WTC11 (cell line): ENCODE measurements around the gene GSN. TPM values are rescaled to one million over a fixed set of nuclear protein-coding genes. Genes with fewer than 3 reads are reported as not detected.

ENCODE experiments used
- ATAC-seq: fragments of 200-7000 bp; cut with Tn5 transposase; 2 replicates; pipeline ENCODE4 v1.10.0; 2021; ENCODE audit warnings: mild to moderate bottlenecking, moderate library complexity
- CTCF ChIA-PET: fragments of 300-600 bp; sonication (Branson Sonifier 250); formaldehyde crosslinking; loops from one replicate; lab custom pipeline; 2021; ENCODE audit warnings: antibody characterized with exemption; lab: Charles Lee
- POLR2A ChIA-PET: fragments of 350-600 bp; sonication (Branson Sonifier 250); formaldehyde crosslinking; loops from one replicate; lab custom pipeline; 2021; ENCODE audit warnings: antibody characterized with exemption; lab: Charles Lee
- DNase-seq: peaks from one replicate; pipeline ENCODE4 v3.0.0; 2021; ENCODE audit warnings: low spot score
- H3K27ac Mint-ChIP-seq: 2 replicates; pipeline ENCODE4 v1.8.0; 2021; ENCODE audit warnings: mixed read lengths
- H3K27me3 Mint-ChIP-seq: 2 replicates; pipeline ENCODE4 v1.8.0; 2021; ENCODE audit warnings: low read depth, mild to moderate bottlenecking, moderate library complexity, mixed read lengths
- H3K36me3 Mint-ChIP-seq: 2 replicates; pipeline ENCODE4 v1.8.0; 2021; ENCODE audit warnings: mixed read lengths
- H3K4me1 Mint-ChIP-seq: 2 replicates; pipeline ENCODE4 v1.8.0; 2022; ENCODE audit warnings: mixed read lengths
- H3K4me3 Mint-ChIP-seq: 2 replicates; pipeline ENCODE4 v1.8.0; 2021; ENCODE audit warnings: mild to moderate bottlenecking, moderate library complexity, mixed read lengths
- H3K9me3 Mint-ChIP-seq: 2 replicates; pipeline ENCODE4 v1.8.0; 2021; ENCODE audit warnings: mixed read lengths
- ATF6 ChIP-seq: sonication (generic); formaldehyde crosslinking; IDR thresholded peaks from 2 replicates; pipeline ENCODE4 v1.8.1; 2023; ENCODE audit warnings: mild to moderate bottlenecking, missing genetic modification reagents
- CREM ChIP-seq: sonication (generic); formaldehyde crosslinking; IDR thresholded peaks from 2 replicates; pipeline ENCODE4 v1.8.1; 2022; ENCODE audit warnings: mild to moderate bottlenecking, missing genetic modification reagents, moderate library complexity
- ETV6 ChIP-seq: sonication (generic); formaldehyde crosslinking; IDR thresholded peaks from 2 replicates; pipeline ENCODE4 v1.8.1; 2022; ENCODE audit warnings: mild to moderate bottlenecking, missing genetic modification reagents
- GRHL2 ChIP-seq: fragments of 250-450 bp; sonication (Bioruptor Pico); IDR thresholded peaks from 2 replicates; pipeline ENCODE4 v1.8.0; 2022; ENCODE audit warnings: mild to moderate bottlenecking, moderate library complexity; ENCODE audit not compliant: insufficient replicate concordance, severe bottlenecking
- JUN ChIP-seq: sonication (generic); formaldehyde crosslinking; IDR thresholded peaks from 2 replicates; pipeline ENCODE4 v1.8.0; 2023; ENCODE audit warnings: mild to moderate bottlenecking, missing genetic modification reagents
- NFATC4 ChIP-seq: fragments of 250-450 bp; sonication (Bioruptor Pico); IDR thresholded peaks from 2 replicates; pipeline ENCODE4 v1.9.0; 2021; ENCODE audit warnings: mild to moderate bottlenecking
- OVOL2 ChIP-seq: fragments of 250-450 bp; sonication (Bioruptor Pico); IDR thresholded peaks from 2 replicates; pipeline ENCODE4 v1.9.0; 2021; ENCODE audit warnings: mild to moderate bottlenecking, borderline replicate concordance
- PREB ChIP-seq: sonication (generic); formaldehyde crosslinking; IDR thresholded peaks from 2 replicates; pipeline ENCODE4 v1.8.1; 2022; ENCODE audit warnings: mild to moderate bottlenecking, missing genetic modification reagents, moderate library complexity, borderline replicate concordance
- SMAD3 ChIP-seq: sonication (generic); formaldehyde crosslinking; IDR thresholded peaks from 2 replicates; pipeline ENCODE4 v1.8.0; 2022; ENCODE audit warnings: missing genetic modification reagents, mild to moderate bottlenecking, borderline replicate concordance
- SP1 ChIP-seq: sonication (generic); formaldehyde crosslinking; conservative IDR thresholded peaks from 2 replicates; pipeline ENCODE4 v1.8.1; 2022; ENCODE audit warnings: missing genetic modification reagents
- TEAD1 ChIP-seq: sonication (generic); formaldehyde crosslinking; IDR thresholded peaks from 2 replicates; pipeline ENCODE4 v1.8.0; 2022; ENCODE audit warnings: mild to moderate bottlenecking, missing genetic modification reagents
- ZBTB21 ChIP-seq: sonication (generic); formaldehyde crosslinking; IDR thresholded peaks from 2 replicates; pipeline ENCODE4 v1.8.1; 2023; ENCODE audit warnings: mild to moderate bottlenecking, missing genetic modification reagents, borderline replicate concordance
- ZNF219 ChIP-seq: sonication (generic); formaldehyde crosslinking; IDR thresholded peaks from 2 replicates; pipeline ENCODE4 v1.8.0; 2023; ENCODE audit warnings: missing genetic modification reagents, mild to moderate bottlenecking, borderline replicate concordance
- ZNF416 ChIP-seq: fragments of 250-450 bp; sonication (Bioruptor Pico); IDR thresholded peaks from 2 replicates; pipeline ENCODE4 v1.9.0; 2021; ENCODE audit warnings: mild to moderate bottlenecking, inconsistent platforms
- ZSCAN18 ChIP-seq: fragments of 250-450 bp; sonication (Bioruptor Pico); IDR thresholded peaks from 2 replicates; pipeline ENCODE4 v2.1.2; 2022; ENCODE audit warnings: mild to moderate bottlenecking, moderate library complexity
- total RNA-seq: library from RNA; stranded (reverse); gene quantifications from 3 replicates; pipeline ENCODE4 v1.2.3, GENCODE V29; 2021
- TF ChIP-seq, protein P1 (sequence below): fragments of 250-450 bp; sonication (Bioruptor Pico); IDR thresholded peaks from 2 replicates; pipeline ENCODE4 v1.9.0; 2021; ENCODE audit warnings: mild to moderate bottlenecking, borderline replicate concordance
- TF ChIP-seq, protein P2 (sequence below): fragments of 250-450 bp; sonication (Bioruptor Pico); IDR thresholded peaks from 2 replicates; pipeline ENCODE4 v1.9.0; 2021; ENCODE audit warnings: moderate library complexity, mild to moderate bottlenecking, inconsistent platforms, borderline replicate concordance
- TF ChIP-seq, protein P3 (sequence below): sonication (generic); formaldehyde crosslinking; IDR thresholded peaks from 2 replicates; pipeline ENCODE4 v1.8.1; 2022; ENCODE audit warnings: low read depth, missing genetic modification reagents, borderline replicate concordance

GSN gene
- total RNA-seq, 1 experiment from 2014 or later = 47.0 TPM

GRCh38 chr9:121279776-121280388, 11.9 kb downstream of the GSN start:
- POLR2A ChIA-PET = no interaction called here
- no peak overlapping the region for H3K27ac Mint-ChIP-seq
- H3K4me1 Mint-ChIP-seq = peaks cover 22% of the 10 kb centered on the region
- H3K27me3 Mint-ChIP-seq = peaks cover 64% of the 10 kb centered on the region
- no peak for DNase-seq
- TF ChIP-seq OVOL2 (CRISPR knock-in tag) (no peak), ZNF219 (no peak), NFATC4 (CRISPR knock-in tag) (no peak), PREB (no peak), TEAD1 (CRISPR knock-in tag) (no peak), ZNF416 (CRISPR knock-in tag) (no peak), GRHL2 (CRISPR knock-in tag) (no peak), JUN (no peak), ETV6 (CRISPR knock-in tag) (no peak), ATF6 (no peak), CREM (CRISPR knock-in tag) (no peak), SP1 (CRISPR knock-in tag) (no peak), ZBTB21 (CRISPR knock-in tag) (no peak), ZSCAN18 (CRISPR knock-in tag) (no peak), SMAD3 (CRISPR knock-in tag) (no peak)
- TF ChIP-seq, protein P1, sequence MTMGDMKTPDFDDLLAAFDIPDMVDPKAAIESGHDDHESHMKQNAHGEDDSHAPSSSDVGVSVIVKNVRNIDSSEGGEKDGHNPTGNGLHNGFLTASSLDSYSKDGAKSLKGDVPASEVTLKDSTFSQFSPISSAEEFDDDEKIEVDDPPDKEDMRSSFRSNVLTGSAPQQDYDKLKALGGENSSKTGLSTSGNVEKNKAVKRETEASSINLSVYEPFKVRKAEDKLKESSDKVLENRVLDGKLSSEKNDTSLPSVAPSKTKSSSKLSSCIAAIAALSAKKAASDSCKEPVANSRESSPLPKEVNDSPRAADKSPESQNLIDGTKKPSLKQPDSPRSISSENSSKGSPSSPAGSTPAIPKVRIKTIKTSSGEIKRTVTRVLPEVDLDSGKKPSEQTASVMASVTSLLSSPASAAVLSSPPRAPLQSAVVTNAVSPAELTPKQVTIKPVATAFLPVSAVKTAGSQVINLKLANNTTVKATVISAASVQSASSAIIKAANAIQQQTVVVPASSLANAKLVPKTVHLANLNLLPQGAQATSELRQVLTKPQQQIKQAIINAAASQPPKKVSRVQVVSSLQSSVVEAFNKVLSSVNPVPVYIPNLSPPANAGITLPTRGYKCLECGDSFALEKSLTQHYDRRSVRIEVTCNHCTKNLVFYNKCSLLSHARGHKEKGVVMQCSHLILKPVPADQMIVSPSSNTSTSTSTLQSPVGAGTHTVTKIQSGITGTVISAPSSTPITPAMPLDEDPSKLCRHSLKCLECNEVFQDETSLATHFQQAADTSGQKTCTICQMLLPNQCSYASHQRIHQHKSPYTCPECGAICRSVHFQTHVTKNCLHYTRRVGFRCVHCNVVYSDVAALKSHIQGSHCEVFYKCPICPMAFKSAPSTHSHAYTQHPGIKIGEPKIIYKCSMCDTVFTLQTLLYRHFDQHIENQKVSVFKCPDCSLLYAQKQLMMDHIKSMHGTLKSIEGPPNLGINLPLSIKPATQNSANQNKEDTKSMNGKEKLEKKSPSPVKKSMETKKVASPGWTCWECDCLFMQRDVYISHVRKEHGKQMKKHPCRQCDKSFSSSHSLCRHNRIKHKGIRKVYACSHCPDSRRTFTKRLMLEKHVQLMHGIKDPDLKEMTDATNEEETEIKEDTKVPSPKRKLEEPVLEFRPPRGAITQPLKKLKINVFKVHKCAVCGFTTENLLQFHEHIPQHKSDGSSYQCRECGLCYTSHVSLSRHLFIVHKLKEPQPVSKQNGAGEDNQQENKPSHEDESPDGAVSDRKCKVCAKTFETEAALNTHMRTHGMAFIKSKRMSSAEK = no peak
- TF ChIP-seq, protein P2, sequence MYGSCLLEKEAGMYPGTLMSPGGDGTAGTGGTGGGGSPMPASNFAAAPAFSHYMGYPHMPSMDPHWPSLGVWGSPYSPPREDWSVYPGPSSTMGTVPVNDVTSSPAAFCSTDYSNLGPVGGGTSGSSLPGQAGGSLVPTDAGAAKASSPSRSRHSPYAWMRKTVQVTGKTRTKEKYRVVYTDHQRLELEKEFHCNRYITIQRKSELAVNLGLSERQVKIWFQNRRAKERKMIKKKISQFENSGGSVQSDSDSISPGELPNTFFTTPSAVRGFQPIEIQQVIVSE (CRISPR knock-in tag) = no peak
- TF ChIP-seq, protein P3, sequence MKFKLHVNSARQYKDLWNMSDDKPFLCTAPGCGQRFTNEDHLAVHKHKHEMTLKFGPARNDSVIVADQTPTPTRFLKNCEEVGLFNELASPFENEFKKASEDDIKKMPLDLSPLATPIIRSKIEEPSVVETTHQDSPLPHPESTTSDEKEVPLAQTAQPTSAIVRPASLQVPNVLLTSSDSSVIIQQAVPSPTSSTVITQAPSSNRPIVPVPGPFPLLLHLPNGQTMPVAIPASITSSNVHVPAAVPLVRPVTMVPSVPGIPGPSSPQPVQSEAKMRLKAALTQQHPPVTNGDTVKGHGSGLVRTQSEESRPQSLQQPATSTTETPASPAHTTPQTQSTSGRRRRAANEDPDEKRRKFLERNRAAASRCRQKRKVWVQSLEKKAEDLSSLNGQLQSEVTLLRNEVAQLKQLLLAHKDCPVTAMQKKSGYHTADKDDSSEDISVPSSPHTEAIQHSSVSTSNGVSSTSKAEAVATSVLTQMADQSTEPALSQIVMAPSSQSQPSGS (CRISPR knock-in tag) = no peak
- CTCF ChIA-PET = interaction anchor here (0.7 to 2.7 kb wide), 3 partner anchors 20 to 218 kb away, joined by 3 to 11 read pairs (median 3); no protein-coding TSS in a partner anchor
- no peak for ATAC-seq
- H3K36me3 Mint-ChIP-seq = peaks cover 3% of the 10 kb centered on the region
- H3K4me3 Mint-ChIP-seq = no peak overlapping the region
- no peaks in the 10 kb centered on the region for H3K9me3 Mint-ChIP-seq
